Keratinocyte (primary cell): ENCODE measurements around the gene ZNF77. TPM values are rescaled to one million over a fixed set of nuclear protein-coding genes. Genes with fewer than 3 reads are reported as not detected.

Experiments
- DNase-seq: peaks from one replicate; pipeline ENCODE4 v3.0.0-alpha.2; 2011; ENCODE audit warnings: low read depth, missing footprints, low spot score
- FAIRE-seq: peaks from 2 replicates; lab custom pipeline; 2011; peaks lifted over from hg19 to GRCh38; lab: Jason Lieb, UNC
- H2AFZ ChIP-seq: 2 replicates; pipeline ENCODE4 v1.6.0; 2012; ENCODE audit warnings: low read length, control low read depth, inconsistent platforms; ENCODE audit not compliant: control insufficient read depth
- H3K27ac ChIP-seq: 2 replicates; pipeline ENCODE4 v1.5.1; 2011; ENCODE audit warnings: low read length; ENCODE audit not compliant: control insufficient read depth, insufficient read depth
- H3K27me3 ChIP-seq: 3 replicates; pipeline ENCODE4 v1.6.0; 2011; ENCODE audit warnings: low read length; ENCODE audit not compliant: control insufficient read depth, insufficient read depth; ENCODE audit errors: extremely low read depth
- H3K36me3 ChIP-seq, 2 experiments: 2 replicates in 1 of 2; 3 replicates in 1 of 2; pipeline ENCODE4 v1.5.1; 2011; ENCODE audit warnings: low read length in 2 of 2, mild to moderate bottlenecking in 1 of 2; ENCODE audit not compliant: control insufficient read depth in 2 of 2, insufficient read depth in 2 of 2; ENCODE audit errors: extremely low read depth in 1 of 2
- H3K4me1 ChIP-seq: 3 replicates; pipeline ENCODE4 v1.5.1; 2011; ENCODE audit warnings: low read length; ENCODE audit not compliant: control insufficient read depth, insufficient read depth; ENCODE audit errors: extremely low read depth
- H3K4me2 ChIP-seq: 3 replicates; pipeline ENCODE4 v1.6.0; 2011; ENCODE audit warnings: low read depth, low read length; ENCODE audit not compliant: control insufficient read depth, insufficient read depth; ENCODE audit errors: extremely low read depth
- H3K4me3 ChIP-seq, 3 experiments: fragments of 200-600 bp in 1 of 3; sonication (generic) in 1 of 3; 2 replicates in 2 of 3; 3 replicates in 1 of 3; pipeline ENCODE4 v1.5.1; 2011 to 2016; ENCODE audit warnings: low read length in 3 of 3, mild to moderate bottlenecking in 3 of 3, control low read depth in 2 of 3, inconsistent platforms in 1 of 3, low read depth in 1 of 3, mixed read lengths in 1 of 3, mixed run types in 1 of 3, moderate library complexity in 1 of 3; ENCODE audit not compliant: control insufficient read depth in 2 of 3, insufficient read depth in 2 of 3; ENCODE audit errors: extremely low read depth in 1 of 3
- H3K79me2 ChIP-seq: 2 replicates; pipeline ENCODE4 v1.6.0; 2012; ENCODE audit warnings: low read length; ENCODE audit not compliant: control insufficient read depth, insufficient read depth
- H3K9ac ChIP-seq: 3 replicates; pipeline ENCODE4 v1.6.0; 2011; ENCODE audit warnings: low read length; ENCODE audit not compliant: control insufficient read depth, insufficient read depth; ENCODE audit errors: extremely low read depth
- H3K9me1 ChIP-seq: 3 replicates; pipeline ENCODE4 v1.6.0; 2011; ENCODE audit warnings: low read length; ENCODE audit not compliant: control insufficient read depth, insufficient read depth; ENCODE audit errors: extremely low read depth
- H3K9me3 ChIP-seq: 2 replicates; pipeline ENCODE4 v1.5.1; 2012; ENCODE audit warnings: low read depth, low read length; ENCODE audit not compliant: control insufficient read depth
- H4K20me1 ChIP-seq: 3 replicates; pipeline ENCODE4 v1.6.0; 2011; ENCODE audit warnings: low read length; ENCODE audit not compliant: control insufficient read depth, insufficient read depth; ENCODE audit errors: extremely low read depth
- EZH2 ChIP-seq: IDR thresholded peaks from one replicate; pipeline ENCODE4 v1.6.1; 2012; ENCODE audit warnings: inconsistent platforms, mild to moderate bottlenecking, low read length, moderate library complexity
- dilution Hi-C: fragments of 300-500 bp; cut with MboI; formaldehyde crosslinking; loops from one replicate; pipeline ENCODE4 v1.7.0; 2020; ENCODE audit warnings: low sequenced_read_pairs; ENCODE audit not compliant: extremely low pct_ligation_motif_present
- polyA plus RNA-seq, 5 experiments: library from polyadenylated mRNA; depleted of rRNA in 3 of 5; stranded (reverse) in 3 of 5; stranded (forward) in 1 of 5; unstranded in 1 of 5; fragments of >200 nt; gene quantifications; 1 replicate in 1 of 5; 2 replicates in 3 of 5; 3 replicates in 1 of 5; pipeline versions ENCODE4 v1.2.1 to v1.2.3, GENCODE V29; 2011 to 2012; ENCODE audit warnings: missing spikeins in 2 of 5, low read depth in 1 of 5, low replicate concordance in 1 of 5
- TF ChIP-seq, protein P1 (sequence below), 3 experiments: IDR thresholded peaks in 1 of 3; conservative IDR thresholded peaks in 1 of 3; optimal IDR thresholded peaks in 1 of 3; 2 replicates in 2 of 3; 3 replicates in 1 of 3; pipeline versions ENCODE3 to v1.5.1; 2011; ENCODE audit warnings: low read length in 3 of 3, mild to moderate bottlenecking in 3 of 3, moderate library complexity in 2 of 3, control low read depth in 1 of 3, inconsistent platforms in 1 of 3; ENCODE audit not compliant: insufficient read depth in 2 of 3; ENCODE audit errors: extremely low read depth in 1 of 3

Gene ZNF77
- polyA plus RNA-seq, 1 donor (not counting 4 experiments of a cell fraction or from before 2014, with no cell fraction given): 6.0 TPM

DNA sequence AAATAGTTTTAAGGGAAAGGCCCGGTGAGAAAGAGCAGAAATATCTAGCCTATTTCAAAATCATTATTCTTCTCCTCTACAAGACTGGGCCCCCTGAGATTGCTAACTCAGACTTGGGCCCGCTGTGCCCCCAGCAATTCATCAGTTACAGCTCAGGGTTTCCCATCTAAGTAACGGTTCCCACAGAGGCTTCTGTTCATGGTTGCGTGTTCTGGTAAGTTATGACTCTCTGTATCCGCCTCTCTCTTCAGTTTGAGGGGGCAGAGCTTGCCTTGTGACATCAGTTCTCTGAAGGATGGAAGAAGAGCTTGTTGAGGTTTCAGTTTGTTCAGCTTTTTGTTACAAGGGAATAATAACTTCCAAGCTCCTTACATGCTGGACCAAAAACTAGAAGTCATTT, 32.5 kb downstream of the ZNF77 start:
- dilution Hi-C loops: no loop called here
- peaks cover 14% of the 10 kb centered on the region for H3K4me1 ChIP-seq
- H3K9me1 ChIP-seq: no peaks in the 10 kb centered on the region
- peaks cover 56% of the 10 kb centered on the region for H3K79me2 ChIP-seq
- H3K27ac ChIP-seq: no peak overlapping the region
- FAIRE-seq (no peak), DNase-seq (no peak)
- H3K9ac ChIP-seq: no peak overlapping the region
- H2AFZ ChIP-seq: no peak overlapping the region
- no peaks in the 10 kb centered on the region for H3K27me3 ChIP-seq
- peaks cover 17% of the 10 kb centered on the region for H3K9me3 ChIP-seq
- no peak overlapping the region for H3K4me3 ChIP-seq
- H3K36me3 ChIP-seq: peaks cover 15 to 34% of the 10 kb centered on the region in 2 experiments
- H3K4me2 ChIP-seq: no peak overlapping the region
- TF ChIP-seq, protein P1, sequence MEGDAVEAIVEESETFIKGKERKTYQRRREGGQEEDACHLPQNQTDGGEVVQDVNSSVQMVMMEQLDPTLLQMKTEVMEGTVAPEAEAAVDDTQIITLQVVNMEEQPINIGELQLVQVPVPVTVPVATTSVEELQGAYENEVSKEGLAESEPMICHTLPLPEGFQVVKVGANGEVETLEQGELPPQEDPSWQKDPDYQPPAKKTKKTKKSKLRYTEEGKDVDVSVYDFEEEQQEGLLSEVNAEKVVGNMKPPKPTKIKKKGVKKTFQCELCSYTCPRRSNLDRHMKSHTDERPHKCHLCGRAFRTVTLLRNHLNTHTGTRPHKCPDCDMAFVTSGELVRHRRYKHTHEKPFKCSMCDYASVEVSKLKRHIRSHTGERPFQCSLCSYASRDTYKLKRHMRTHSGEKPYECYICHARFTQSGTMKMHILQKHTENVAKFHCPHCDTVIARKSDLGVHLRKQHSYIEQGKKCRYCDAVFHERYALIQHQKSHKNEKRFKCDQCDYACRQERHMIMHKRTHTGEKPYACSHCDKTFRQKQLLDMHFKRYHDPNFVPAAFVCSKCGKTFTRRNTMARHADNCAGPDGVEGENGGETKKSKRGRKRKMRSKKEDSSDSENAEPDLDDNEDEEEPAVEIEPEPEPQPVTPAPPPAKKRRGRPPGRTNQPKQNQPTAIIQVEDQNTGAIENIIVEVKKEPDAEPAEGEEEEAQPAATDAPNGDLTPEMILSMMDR (optimal IDR thresholded peaks at IDR 0.05 in 1 of 3, IDR thresholded peaks at IDR 0.05 in 1 of 3, conservative IDR thresholded peaks at IDR 0.05 in 1 of 3; ENCODE audit: extremely low read depth in 1 of 3, insufficient read depth in 2 of 3, low read length in 3 of 3): no peak
- no peak for TF ChIP-seq EZH2
- no peaks in the 10 kb centered on the region for H4K20me1 ChIP-seq

GRCh38 chr19:2906631-2907195, 38.1 kb downstream of the ZNF77 start:
- FAIRE-seq: no peak
- no peak for TF ChIP-seq EZH2
- TF ChIP-seq, protein P1 (optimal IDR thresholded peaks at IDR 0.05 in 1 of 3, IDR thresholded peaks at IDR 0.05 in 1 of 3, conservative IDR thresholded peaks at IDR 0.05 in 1 of 3; ENCODE audit: extremely low read depth in 1 of 3, insufficient read depth in 2 of 3, low read length in 3 of 3): no peak
- peaks cover 25% of the 10 kb centered on the region for H3K4me1 ChIP-seq
- H2AFZ ChIP-seq: no peak overlapping the region
- DNase-seq: no peak
- H3K9ac ChIP-seq: no peak overlapping the region
- no peak overlapping the region for H3K4me3 ChIP-seq
- H4K20me1 ChIP-seq: no peaks in the 10 kb centered on the region
- dilution Hi-C loops: no loop called here
- H3K4me2 ChIP-seq: no peak overlapping the region
- H3K27ac ChIP-seq: no peak overlapping the region
- H3K79me2 ChIP-seq: peaks cover 79% of the 10 kb centered on the region
- peaks cover 1 to 4% of the 10 kb centered on the region in 2 experiments for H3K36me3 ChIP-seq
- no peaks in the 10 kb centered on the region for H3K9me3 ChIP-seq
- H3K9me1 ChIP-seq: no peaks in the 10 kb centered on the region
- H3K27me3 ChIP-seq: no peaks in the 10 kb centered on the region
